Left ventricle myocardium inferior (tissue), 1 donor: ENCODE measurements around the gene EMILIN2. TPM values are rescaled to one million over a fixed set of nuclear protein-coding genes. Genes with fewer than 3 reads are reported as not detected.

Source experiments
- DNase-seq: peaks from one replicate; pipeline ENCODE4 v3.0.0-alpha.2; 2020
- H3K27ac ChIP-seq: fragments of 200-600 bp; replicated peaks from 2 replicates; pipeline ENCODE4 v1.8.0; 2021
- H3K27me3 ChIP-seq: fragments of 200-600 bp; 2 replicates; pipeline ENCODE4 v1.8.0; 2021; ENCODE audit warnings: low read depth
- H3K36me3 ChIP-seq: fragments of 200-600 bp; 2 replicates; pipeline ENCODE4 v1.8.0; 2021
- H3K4me1 ChIP-seq: fragments of 200-600 bp; 2 replicates; pipeline ENCODE4 v1.8.0; 2021
- H3K4me3 ChIP-seq: fragments of 200-600 bp; 2 replicates; pipeline ENCODE4 v1.8.0; 2021; ENCODE audit warnings: mild to moderate bottlenecking, moderate library complexity
- H3K9me3 ChIP-seq: fragments of 200-600 bp; replicated peaks from 2 replicates; pipeline ENCODE4 v1.8.0; 2021
- CTCF ChIP-seq: fragments of 200-600 bp; IDR thresholded peaks from 2 replicates; pipeline ENCODE4 v1.8.0; 2021; ENCODE audit warnings: antibody characterized with exemption, mild to moderate bottlenecking, borderline replicate concordance
- intact Hi-C: fragments of 100-400 bp; cut with micrococcal nuclease; formaldehyde crosslinking; loops from one replicate; pipeline ENCODE4 v1.11.0; 2022
- total RNA-seq: library from RNA; stranded (reverse); fragmentation: NEBNext Ultra II Directional; extraction: Animal tissue kit (Norgen Biotek cat#: 25700); gene quantifications from one replicate; pipeline ENCODE4 v1.2.1, GENCODE V29; 2021
- donor health status: DM: no; HTN: yes; CAD: no; lungs with severe emphysema.

Gene EMILIN2
- total RNA-seq, 1 donor from 2014 or later = 12.4 TPM

DNA sequence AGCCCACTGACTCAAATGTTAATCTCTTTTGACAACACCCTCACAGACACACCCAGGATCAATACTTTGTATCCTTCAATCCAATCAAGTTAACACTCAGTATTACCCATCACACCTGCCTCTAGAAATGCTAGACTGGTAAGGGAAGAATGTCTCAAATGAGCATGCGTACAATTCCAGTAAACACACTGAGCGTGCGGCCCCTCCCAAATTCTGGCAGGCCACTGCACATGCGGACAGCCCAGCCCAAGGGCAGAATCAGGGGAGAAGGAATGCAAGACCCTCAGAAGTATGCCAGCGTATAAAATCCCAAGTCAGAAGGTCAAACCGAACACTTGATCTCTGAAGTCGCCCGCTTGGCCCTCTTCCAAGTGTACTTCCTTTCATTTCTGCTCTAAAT is 7.6 kb upstream of the EMILIN2 start:
- TF ChIP-seq CTCF = no peak
- H3K4me3 ChIP-seq = no peak overlapping the region
- H3K27ac ChIP-seq = no peak overlapping the region
- no peak for DNase-seq
- H3K9me3 ChIP-seq = peaks cover 7% of the 10 kb centered on the region
- intact Hi-C loops = no loop called here
- peaks cover 12% of the 10 kb centered on the region for H3K27me3 ChIP-seq
- no peaks in the 10 kb centered on the region for H3K36me3 ChIP-seq
- no peaks in the 10 kb centered on the region for H3K4me1 ChIP-seq

DNA sequence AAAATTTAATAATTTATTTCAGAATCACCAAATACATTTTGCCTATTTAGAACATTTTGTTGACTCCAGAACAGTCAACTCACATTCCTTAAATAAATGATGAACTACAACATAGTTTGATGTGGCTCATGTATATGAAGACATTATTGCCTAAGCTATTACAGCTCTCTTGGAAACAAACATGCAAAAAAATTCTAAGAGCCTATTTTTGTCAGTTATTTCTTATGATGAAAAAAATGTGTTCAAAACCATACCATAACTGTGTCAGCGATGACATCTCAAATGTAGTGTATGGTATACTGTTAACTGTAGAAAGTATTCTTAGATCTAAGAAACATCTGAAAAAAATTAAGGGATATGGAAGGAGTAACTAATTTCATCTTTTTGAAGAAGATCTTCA is 6.3 kb upstream of the EMILIN2 start:
- Histone ChIP-seq H3K4me3 (no peak overlapping the region), H3K27me3 (peaks cover 19% of the 10 kb centered on the region), H3K9me3 (peaks cover 7% of the 10 kb centered on the region), H3K36me3 (no peaks in the 10 kb centered on the region), H3K27ac (no peak overlapping the region), H3K4me1 (no peaks in the 10 kb centered on the region)
- intact Hi-C loops = no loop called here
- no peak for TF ChIP-seq CTCF
- DNase-seq = no peak

GRCh38 chr18:2843146-2843545 is 3.7 kb upstream of the EMILIN2 start:
- DNase-seq = no peak
- Histone ChIP-seq H3K27ac (no peak overlapping the region), H3K36me3 (no peaks in the 10 kb centered on the region), H3K9me3 (no peaks in the 10 kb centered on the region), H3K27me3 (peaks cover 45% of the 10 kb centered on the region), H3K4me1 (peaks cover 22% of the 10 kb centered on the region), H3K4me3 (no peak overlapping the region)
- intact Hi-C loops = no loop called here
- no peak for TF ChIP-seq CTCF

- Histone ChIP-seq H3K36me3 (no peaks in the 10 kb centered on the region), H3K27ac (no peak overlapping the region), H3K9me3 (no peaks in the 10 kb centered on the region), H3K4me1 (peaks cover 26% of the 10 kb centered on the region), H3K4me3 (no peak overlapping the region), H3K27me3 (peaks cover 61% of the 10 kb centered on the region)
- intact Hi-C loops = no loop called here
- DNase-seq = no peak
- TF ChIP-seq CTCF = no peak
Measured at GRCh38 chr18:2845172-2845571, 1.6 kb upstream of the EMILIN2 start.

GRCh38 chr18:2847317-2848246 is 776 bp downstream of the EMILIN2 start:
- H3K27ac ChIP-seq = peak overlapping the region; percentile 80
- H3K4me1 ChIP-seq = peaks cover 26% of the 10 kb centered on the region
- H3K4me3 ChIP-seq = peak overlapping the region; percentile 75
- H3K9me3 ChIP-seq = no peaks in the 10 kb centered on the region
- H3K27me3 ChIP-seq = peaks cover 70% of the 10 kb centered on the region
- intact Hi-C loops = no loop called here
- TF ChIP-seq CTCF = peak; percentile 36
- no peaks in the 10 kb centered on the region for H3K36me3 ChIP-seq
- DNase-seq = peak; percentile 42
